Adrenal gland (tissue), 12 donors: ENCODE measurements around the gene HECTD1. TPM values are rescaled to one million over a fixed set of nuclear protein-coding genes. Genes with fewer than 3 reads are reported as not detected.

Source experiments
- DNase-seq, 7 donors: peaks; one replicate each; pipeline ENCODE4 v3.0.0-alpha.2; 2019 to 2020
- H3K27ac ChIP-seq, 5 donors: fragments of 200-600 bp; sonication (generic) in 4 of 5; 1 replicate in 3 of 5; 2 replicates in 2 of 5; pipeline versions ENCODE4 v1.5.1 to v1.8.0; 2016 to 2020; ENCODE audit warnings: mild to moderate bottlenecking in 1 of 5
- H3K27me3 ChIP-seq: fragments of 200-600 bp; 2 replicates; pipeline ENCODE4 v1.8.0; 2021
- H3K36me3 ChIP-seq, 2 donors: fragments of 200-600 bp; replicated peaks in 1 of 2; 1 replicate in 1 of 2; 2 replicates in 1 of 2; pipeline versions ENCODE4 v1.5.1 to v1.8.0; 2018 to 2022
- H3K4me1 ChIP-seq, 2 donors: fragments of 200-600 bp; replicated peaks in 1 of 2; 1 replicate in 1 of 2; 2 replicates in 1 of 2; pipeline versions ENCODE4 v1.5.1 to v1.8.0; 2018 to 2021
- H3K4me3 ChIP-seq, 4 donors: fragments of 200-600 bp; sonication (generic) in 3 of 4; one replicate each; pipeline ENCODE4 v1.5.1; 2016 to 2018
- H3K9me3 ChIP-seq, 3 donors: fragments of 200-600 bp; sonication (generic) in 1 of 3; replicated peaks in 1 of 3; 1 replicate in 2 of 3; 2 replicates in 1 of 3; pipeline versions ENCODE4 v1.5.1 to v1.8.0; 2016 to 2021
- CTCF ChIP-seq, 6 experiments: fragments of 450-650 bp in 4 of 6; fragments of 200-600 bp in 2 of 6; sonication (generic) in 1 of 6; IDR thresholded peaks; 1 replicate in 5 of 6; 2 replicates in 1 of 6; pipeline versions ENCODE4 v1.5.1 to v1.8.0; 2016 to 2021; ENCODE audit warnings: antibody characterized with exemption in 6 of 6, mild to moderate bottlenecking in 2 of 6, moderate library complexity in 1 of 6
- POLR2A ChIP-seq, 2 donors: fragments of 450-650 bp; IDR thresholded peaks; one replicate each; pipeline ENCODE4 v1.6.1; 2017; ENCODE audit warnings: antibody characterized with exemption in 2 of 2, mild to moderate bottlenecking in 2 of 2, moderate library complexity in 1 of 2
- WGBS, 4 donors: extraction: QIAGEN DNeasy Blood & Tissue Kit in 2 of 4; methylation state at CpG; one replicate each; pipeline versions ENCODE4 v1.1.5 to v1.1.7; 2013 to 2017; 5-methylcytosine and 5-hydroxymethylcytosine counted together
- intact Hi-C, 2 donors: fragments of 100-400 bp; cut with DNase I; formaldehyde crosslinking; loops; one replicate each; pipeline versions ENCODE4 v1.14.1 to v1.15.0; 2022 to 2023
- polyA plus RNA-seq, 3 donors: library from polyadenylated mRNA; stranded (reverse); fragments of 200-250 nt in 2 of 3; fragments of 350-450 nt in 1 of 3; fragmentation: Illumina TruSeq in 1 of 3; extraction: RNeasy Lipid Tissue Mini Kit (QIAGEN cat#74804) in 1 of 3; gene quantifications; one replicate each; pipeline ENCODE4 v1.2.3, GENCODE V29; 2013 to 2014
- total RNA-seq, 9 donors: library from RNA; depleted of rRNA in 4 of 9; stranded (reverse); fragments of >200 nt in 4 of 9; fragments of 120-200 nt in 1 of 9; fragmentation: NEBNext Ultra II Directional in 1 of 9; extraction: Animal tissue kit (Norgen Biotek cat#: 25700) in 1 of 9; gene quantifications; one replicate each; pipeline versions ENCODE4 v1.1.0 to v1.2.4, GENCODE V29; 2013 to 2023
- donor health status: healthy with polysubstance abuse.
- donor health status: Bipolar disorder and iron deficiency.
- donor health status: DM: yes; HTN: yes; CAD: no.
- donor health status: DM: no; HTN: no; CAD: no.
- donor health status: DM: no; HTN: no; CAD: no.
- donor health status: DM: yes; HTN: yes; CAD: no.

Gene HECTD1
- total and polyA plus RNA-seq, 12 donors: 77.1 to 309 (median 185) TPM

DNA sequence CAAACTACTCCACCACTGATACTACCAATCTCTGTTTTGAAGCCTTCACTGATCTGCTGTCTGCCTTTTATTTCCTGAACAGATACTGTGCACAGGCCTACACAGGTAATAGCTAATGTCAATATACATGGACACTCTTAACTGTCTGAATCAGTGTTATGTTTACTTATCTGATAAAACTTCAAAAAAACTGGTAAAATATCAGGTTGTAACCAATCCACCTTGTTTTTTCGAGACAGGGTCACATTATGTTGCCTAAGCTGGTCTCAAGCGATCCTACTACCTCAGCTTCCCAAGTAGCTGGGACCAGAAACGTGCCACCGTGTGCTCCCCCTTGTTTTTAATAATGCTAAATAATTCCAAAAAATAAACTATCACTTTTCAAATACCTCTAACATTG lies 43.5 kb downstream of the HECTD1 start:
- Histone ChIP-seq H3K4me1 (peaks cover 10 to 28% of the 10 kb centered on the region in 2 donors), H3K36me3 (peaks cover 0 to 79% of the 10 kb centered on the region in 2 donors), H3K4me3 (no peak overlapping the region), H3K9me3 (no peaks in the 10 kb centered on the region), H3K27me3 (no peaks in the 10 kb centered on the region), H3K27ac (peak overlapping the region in 1 of 5 donors; percentile 17)
- 86 to 92% (median 91%) methylated on average over 4 of the region's 4 CpGs for WGBS, 4 donors
- TF ChIP-seq CTCF (IDR thresholded peaks at IDR 0.05): no peak
- TF ChIP-seq POLR2A (IDR thresholded peaks at IDR 0.05): no peak
- intact Hi-C loops: no loop called here
- DNase-seq: no peak

DNA sequence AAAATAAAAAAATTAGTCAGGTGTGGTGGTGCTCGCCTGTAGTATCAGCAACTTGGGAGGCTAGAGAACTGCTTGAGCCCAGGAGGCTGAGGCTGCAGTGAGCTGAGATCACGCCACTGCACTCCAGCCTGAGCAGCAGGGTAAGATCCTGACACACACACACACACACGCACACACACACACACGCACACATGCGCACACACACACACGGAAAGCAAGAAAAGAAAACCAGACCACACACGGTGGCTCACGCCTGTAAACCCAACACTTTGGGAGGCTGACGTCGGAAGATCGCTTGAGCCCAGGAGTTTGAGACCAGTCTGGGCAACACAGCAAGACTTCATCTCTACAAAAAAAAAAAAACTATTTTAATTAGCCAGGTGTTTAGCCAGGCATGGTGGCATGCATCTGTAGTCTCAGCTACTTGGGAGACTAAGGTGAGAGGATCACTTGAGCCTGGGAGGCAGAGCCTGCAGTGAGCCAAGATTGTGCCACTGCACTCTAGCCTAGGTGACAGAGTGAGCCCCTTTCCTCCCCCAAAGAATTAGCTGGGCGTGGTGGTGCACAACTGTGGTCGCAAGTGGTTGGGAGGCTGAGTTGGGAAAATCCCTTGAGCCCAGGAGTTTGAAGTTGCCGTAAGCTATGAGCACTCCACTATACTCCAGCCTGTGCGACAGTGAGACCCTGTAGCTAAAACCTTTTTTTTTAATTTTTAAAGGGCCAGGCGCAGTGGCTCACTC lies 44.5 kb downstream of the HECTD1 start:
- no peak for DNase-seq
- Histone ChIP-seq H3K27ac (peak overlapping the region in 1 of 5 donors; percentile 17), H3K9me3 (no peaks in the 10 kb centered on the region), H3K27me3 (no peaks in the 10 kb centered on the region), H3K36me3 (peaks cover 0 to 75% of the 10 kb centered on the region in 2 donors), H3K4me3 (no peak overlapping the region), H3K4me1 (peaks cover 10 to 28% of the 10 kb centered on the region in 2 donors)
- intact Hi-C loops: no loop called here
- WGBS, 4 donors: 91 to 95% (median 93%) methylated on average over 16 of the region's 16 CpGs
- TF ChIP-seq CTCF (IDR thresholded peaks at IDR 0.05): no peak
- no peak for TF ChIP-seq POLR2A (IDR thresholded peaks at IDR 0.05)

- Histone ChIP-seq H3K27ac (peak overlapping the region in 1 of 5 donors; percentile 22), H3K4me3 (no peak overlapping the region), H3K9me3 (no peaks in the 10 kb centered on the region), H3K27me3 (no peaks in the 10 kb centered on the region), H3K36me3 (peaks cover 0 to 74% of the 10 kb centered on the region in 2 donors), H3K4me1 (peaks cover 10 to 25% of the 10 kb centered on the region in 2 donors)
- no peak for TF ChIP-seq POLR2A (IDR thresholded peaks at IDR 0.05)
- no peak for TF ChIP-seq CTCF (IDR thresholded peaks at IDR 0.05)
- 62 to 76% (median 71%) methylated on average over 5 of the region's 5 CpGs for WGBS, 4 donors
- intact Hi-C loops: no loop called here
- peak in 2 of 7 donors; percentile 30 to 44 for DNase-seq
Observed at GRCh38 chr14:31161274-31161673, 46.3 kb downstream of the HECTD1 start.

GRCh38 chr14:31159682-31160296 lies 47.8 kb downstream of the HECTD1 start:
- intact Hi-C loops: no loop called here
- DNase-seq: peak in 5 of 7 donors; percentile 36 to 58 (median 52)
- Histone ChIP-seq H3K27me3 (no peaks in the 10 kb centered on the region), H3K36me3 (peaks cover 0 to 77% of the 10 kb centered on the region in 2 donors), H3K27ac (no peak overlapping the region), H3K4me1 (peaks cover 2 to 11% of the 10 kb centered on the region in 2 donors), H3K9me3 (no peaks in the 10 kb centered on the region), H3K4me3 (no peak overlapping the region)
- 65 to 74% (median 69%) methylated on average over 13 of the region's 13 CpGs for WGBS, 4 donors
- TF ChIP-seq POLR2A (IDR thresholded peaks at IDR 0.05): no peak
- no peak for TF ChIP-seq CTCF (IDR thresholded peaks at IDR 0.05)
